ENCODE measurements around the gene GSE1.

DNA sequence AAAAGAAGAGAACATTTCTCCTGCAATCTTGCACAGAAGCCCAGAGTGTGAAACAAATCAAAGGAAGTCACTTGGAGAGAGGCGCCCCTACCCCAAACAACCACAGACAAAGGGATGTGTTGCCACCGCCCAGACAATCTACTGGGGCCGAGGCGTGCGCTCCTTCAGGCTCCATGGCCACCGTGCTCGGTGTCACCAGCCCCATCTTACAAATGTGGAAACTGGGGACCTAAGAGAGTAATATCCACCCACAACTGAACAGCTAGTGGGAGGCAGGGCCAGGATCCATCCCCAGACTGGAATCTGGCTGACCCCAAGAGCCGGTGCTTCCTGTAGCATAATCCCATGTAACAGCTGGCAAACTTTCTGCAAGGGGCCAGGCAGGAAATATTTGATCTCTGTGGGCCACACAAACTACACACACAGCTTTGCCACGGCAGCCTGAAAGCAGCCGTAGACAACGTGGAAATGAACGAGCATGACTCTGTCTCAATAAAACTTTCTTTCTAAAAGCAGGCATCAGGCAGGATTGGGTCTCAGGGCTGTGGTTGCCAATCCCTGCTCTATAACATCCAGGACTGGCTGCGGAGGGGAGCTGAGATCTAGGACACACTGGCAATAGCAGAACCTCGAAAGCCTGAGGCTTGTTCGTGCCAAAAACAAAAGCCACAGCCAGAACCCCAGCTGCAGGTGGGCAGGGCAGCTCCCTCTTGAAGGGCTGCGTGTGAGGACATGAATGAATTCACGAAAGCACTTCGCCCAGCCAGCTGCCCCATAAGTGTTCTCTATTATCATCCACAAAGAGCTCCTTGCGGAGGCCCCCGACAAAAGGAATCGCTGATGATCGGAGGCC, 102.3 kb downstream of the GSE1 start:
- TF ChIP-seq, protein P1, sequence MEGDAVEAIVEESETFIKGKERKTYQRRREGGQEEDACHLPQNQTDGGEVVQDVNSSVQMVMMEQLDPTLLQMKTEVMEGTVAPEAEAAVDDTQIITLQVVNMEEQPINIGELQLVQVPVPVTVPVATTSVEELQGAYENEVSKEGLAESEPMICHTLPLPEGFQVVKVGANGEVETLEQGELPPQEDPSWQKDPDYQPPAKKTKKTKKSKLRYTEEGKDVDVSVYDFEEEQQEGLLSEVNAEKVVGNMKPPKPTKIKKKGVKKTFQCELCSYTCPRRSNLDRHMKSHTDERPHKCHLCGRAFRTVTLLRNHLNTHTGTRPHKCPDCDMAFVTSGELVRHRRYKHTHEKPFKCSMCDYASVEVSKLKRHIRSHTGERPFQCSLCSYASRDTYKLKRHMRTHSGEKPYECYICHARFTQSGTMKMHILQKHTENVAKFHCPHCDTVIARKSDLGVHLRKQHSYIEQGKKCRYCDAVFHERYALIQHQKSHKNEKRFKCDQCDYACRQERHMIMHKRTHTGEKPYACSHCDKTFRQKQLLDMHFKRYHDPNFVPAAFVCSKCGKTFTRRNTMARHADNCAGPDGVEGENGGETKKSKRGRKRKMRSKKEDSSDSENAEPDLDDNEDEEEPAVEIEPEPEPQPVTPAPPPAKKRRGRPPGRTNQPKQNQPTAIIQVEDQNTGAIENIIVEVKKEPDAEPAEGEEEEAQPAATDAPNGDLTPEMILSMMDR (IDR thresholded peaks at IDR 0.05; ENCODE audit: low read depth, low read length, poor library complexity, severe bottlenecking), result no peak
- TF ChIP-seq EZH2phosphoT487 (IDR thresholded peaks at IDR 0.05; ENCODE audit: borderline replicate concordance, low read length), result no peak

All from DOHH2 (cell line).